ENCODE results near the gene CCDC141. TPM values are rescaled to one million over a fixed set of nuclear protein-coding genes. Genes with fewer than 3 reads are reported as not detected.

CCDC141 gene
- total RNA-seq, result not detected in 2 replicates
- not detected in 2 replicates for polyA plus RNA-seq
- not detected in 2 replicates for polyA plus RNA-seq (2011; cell fraction: cytosol; rRNA removed)
- polyA plus RNA-seq (2011; cell fraction: nucleus; rRNA removed), result 0.03 TPM in 1 of 2 replicates, not detected in the other
- 0.04 TPM in 1 of 2 replicates, not detected in the other for polyA plus RNA-seq (2012)
- polyA minus RNA-seq, result not detected in 2 replicates
- polyA minus RNA-seq (2011; cell fraction: cytosol; rRNA and poly(A)+ RNA removed), result not detected
- polyA minus RNA-seq (2011; cell fraction: nucleus; rRNA and poly(A)+ RNA removed), result not detected in 2 replicates
- Bru-seq, nascent RNA, result percentile 1 among the genes with signal in this experiment
- percentile 1 among the genes with signal in this experiment for BruChase-seq, experiment 1, labeled RNA remaining after a 6-hour chase
- not detected for BruChase-seq, experiment 2, labeled RNA remaining after a 2-hour chase
- long read RNA-seq, result 0 reads

- H3K79me2 ChIP-seq (ENCODE audit: control insufficient read depth, insufficient read depth, low read length), result no peaks in the 10 kb centered on the region
- no peak within 1 kb of the TSS for H3K27ac ChIP-seq (ENCODE audit: insufficient read depth, low read depth, low read length)
- no peak within 1 kb of the TSS for H3K9ac ChIP-seq (replicated peaks; ENCODE audit: extremely low read depth, insufficient read depth, low read length)
- ChIA-PET POLR2A (no interaction called here), CTCF (no interaction called here)
- intact Hi-C loops (cut with micrococcal nuclease), result no loop called here
- H3K9me3 ChIP-seq (replicated peaks; ENCODE audit: control insufficient read depth, insufficient read depth, low read length), result no peaks in the 10 kb centered on the region
- no peak within 1 kb of the TSS for H3K4me3 ChIP-seq (replicated peaks in 1 of 3; ENCODE audit: insufficient read depth in 1 of 3, low read depth in 1 of 3, low read length in 3 of 3)
- DNase-seq (ENCODE audit: low read depth, low spot score), result no peak
- no peaks in the 10 kb centered on the region for H4K20me1 ChIP-seq (replicated peaks; ENCODE audit: control insufficient read depth, extremely low read depth, insufficient read depth, low read length)
- H3K9me1 ChIP-seq (replicated peaks; ENCODE audit: control insufficient read depth, extremely low read depth, insufficient read depth, low read length), result no peaks in the 10 kb centered on the region
- no peak within 1 kb of the TSS for H3K4me2 ChIP-seq (ENCODE audit: insufficient read depth, low read length)
- H3K27me3 ChIP-seq (ENCODE audit: control insufficient read depth in 2 of 2, insufficient read depth in 2 of 2, low read length in 2 of 2), result peaks cover 0 to 2% of the 10 kb centered on the region in 2 experiments
- no peak for FAIRE-seq
- TF ChIP-seq JUN (IDR thresholded peaks at IDR 0.05; ENCODE audit: borderline replicate concordance, insufficient read depth, insufficient read length, low read depth) (no peak), CTCF (IDR thresholded peaks at IDR 0.05; ENCODE audit: extremely low read depth in 1 of 2, insufficient read depth in 1 of 2, low read depth in 1 of 2, low read length in 2 of 2) (no peak), FOS (IDR thresholded peaks at IDR 0.05; ENCODE audit: borderline replicate concordance, insufficient read depth, low read length) (no peak), MYC (IDR thresholded peaks at IDR 0.05; ENCODE audit: low read depth, low read length) (no peak), GATA2 (IDR thresholded peaks at IDR 0.05; ENCODE audit: insufficient read depth, insufficient read length, low read depth, low read length) (no peak), EZH2 (IDR thresholded peaks at IDR 0.05; ENCODE audit: borderline replicate concordance, low read depth, low read length, severe bottlenecking) (no peak), MAX (IDR thresholded peaks at IDR 0.05; ENCODE audit: insufficient read depth, insufficient read length) (no peak), POLR2A (IDR thresholded peaks at IDR 0.05; ENCODE audit: low read depth, low read length) (no peak), POLR2AphosphoS5 (IDR thresholded peaks at IDR 0.05; ENCODE audit: insufficient read depth, low read depth, low read length) (no peak)
- no peaks in the 10 kb centered on the region for H3K36me3 ChIP-seq (ENCODE audit: control insufficient read depth in 2 of 2, extremely low read depth in 1 of 2, insufficient read depth in 2 of 2, low read length in 2 of 2)
- dilution Hi-C loops (cut with MboI; ENCODE audit: extremely low pct_ligation_motif_present, low sequenced_read_pairs), result no loop called here
- no peaks in the 10 kb centered on the region for H3K4me1 ChIP-seq (ENCODE audit: control insufficient read depth, extremely low read depth, insufficient read depth, low read length)
- peak within 1 kb of the TSS; percentile 20 for H2AFZ ChIP-seq (ENCODE audit: low read depth, low read length)
- BruUV-seq (replicated peaks), result no TSS peak
These were observed at the start of gene CCDC141 for GRCh38 chr2:179049546-179050311. Gene CCDC141 (minus strand): TSS chr2:179050137. CDS start chr2:179049941, 196 bp downstream.

Data from endothelial cell of umbilical vein (primary cell).